Stimulated activated naive CD8-positive, alpha-beta T cell treated with anti-CD3 and anti-CD28 coated beads, Interleukin-15, Interleukin-2, amounts not matched to agents 100 U/mL and 50 U/mL, for 24 hours (primary cell): ENCODE measurements around the gene PRR12.

Experiments
- ATAC-seq: fragments of 150-1000 bp; cut with Tn5 transposase; one replicate; pipeline ENCODE4 v1.10.0; 2021
- DNase-seq: peaks from one replicate; pipeline ENCODE4 v3.0.0; 2021

Gene PRR12, protein sequence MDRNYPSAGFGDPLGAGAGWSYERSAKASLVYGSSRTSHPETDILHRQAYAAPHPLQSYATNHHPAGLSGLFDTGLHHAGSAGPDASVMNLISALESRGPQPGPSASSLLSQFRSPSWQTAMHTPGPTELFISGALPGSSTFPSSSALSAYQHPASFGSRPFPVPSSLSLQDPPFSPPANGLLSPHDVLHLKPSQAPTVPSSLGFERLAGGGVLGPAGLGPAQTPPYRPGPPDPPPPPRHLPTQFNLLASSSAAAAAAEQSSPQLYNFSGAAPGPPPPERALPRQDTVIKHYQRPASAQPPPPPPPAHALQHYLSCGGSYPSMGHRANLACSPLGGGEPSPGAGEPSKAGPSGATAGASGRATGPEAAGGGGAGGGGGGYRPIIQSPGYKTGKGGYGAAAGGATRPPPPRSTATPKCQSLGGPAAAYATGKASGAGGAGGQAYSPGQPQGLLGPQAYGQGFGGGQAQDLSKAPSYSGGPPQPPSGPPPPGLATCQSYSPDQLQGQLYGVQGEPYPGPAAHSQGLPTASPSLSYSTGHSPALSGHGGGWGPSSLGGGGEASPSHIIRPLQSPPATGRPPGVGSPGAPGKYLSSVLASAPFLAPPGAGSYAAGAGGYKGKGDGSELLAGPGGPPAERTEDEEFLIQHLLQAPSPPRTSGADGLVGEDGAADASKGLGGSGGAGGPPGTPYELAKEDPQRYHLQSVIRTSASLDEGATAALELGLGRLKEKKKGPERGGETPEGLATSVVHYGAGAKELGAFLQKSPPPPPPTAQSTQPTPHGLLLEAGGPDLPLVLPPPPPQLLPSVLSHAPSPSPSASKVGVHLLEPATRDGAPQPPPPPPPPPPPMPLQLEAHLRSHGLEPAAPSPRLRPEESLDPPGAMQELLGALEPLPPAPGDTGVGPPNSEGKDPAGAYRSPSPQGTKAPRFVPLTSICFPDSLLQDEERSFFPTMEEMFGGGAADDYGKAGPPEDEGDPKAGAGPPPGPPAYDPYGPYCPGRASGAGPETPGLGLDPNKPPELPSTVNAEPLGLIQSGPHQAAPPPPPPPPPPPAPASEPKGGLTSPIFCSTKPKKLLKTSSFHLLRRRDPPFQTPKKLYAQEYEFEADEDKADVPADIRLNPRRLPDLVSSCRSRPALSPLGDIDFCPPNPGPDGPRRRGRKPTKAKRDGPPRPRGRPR (N-terminal part only)

GRCh38 chr19:49590971-49591730 is at the start of gene PRR12:
PRR12 (plus strand) TSS chr19:49591182; CDS start chr19:49591655, 473 bp downstream.
- peak; percentile 79 for DNase-seq
- peak; percentile 29 for ATAC-seq

GRCh38 chr19:49541914-49542313 is 49.1 kb upstream of the PRR12 start:
- DNase-seq (no peak), ATAC-seq (no peak)

DNA sequence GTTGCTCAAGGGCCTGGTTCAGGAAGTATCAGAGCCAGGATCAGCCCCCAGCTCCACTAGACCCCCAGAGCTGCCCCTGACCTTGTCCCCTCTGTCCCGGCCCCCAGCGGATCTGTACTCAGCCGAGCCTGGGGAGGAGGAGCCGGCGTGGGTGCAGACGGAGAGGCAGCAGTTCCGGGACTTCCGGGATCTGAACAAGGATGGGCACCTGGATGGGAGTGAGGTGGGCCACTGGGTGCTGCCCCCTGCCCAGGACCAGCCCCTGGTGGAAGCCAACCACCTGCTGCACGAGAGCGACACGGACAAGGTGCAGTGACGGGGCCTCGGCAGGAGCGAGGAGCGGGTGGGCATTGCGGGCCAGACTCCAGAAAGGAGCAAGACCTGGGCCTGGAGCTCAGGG is 48.5 kb upstream of the PRR12 start:
- ATAC-seq = no peak

GRCh38 chr19:49543032-49543431 is 48.0 kb upstream of the PRR12 start:
- DNase-seq = no peak
- ATAC-seq = no peak

More for the DNA sequence above, 48.5 kb upstream of the PRR12 start:
- no peak for DNase-seq

DNA sequence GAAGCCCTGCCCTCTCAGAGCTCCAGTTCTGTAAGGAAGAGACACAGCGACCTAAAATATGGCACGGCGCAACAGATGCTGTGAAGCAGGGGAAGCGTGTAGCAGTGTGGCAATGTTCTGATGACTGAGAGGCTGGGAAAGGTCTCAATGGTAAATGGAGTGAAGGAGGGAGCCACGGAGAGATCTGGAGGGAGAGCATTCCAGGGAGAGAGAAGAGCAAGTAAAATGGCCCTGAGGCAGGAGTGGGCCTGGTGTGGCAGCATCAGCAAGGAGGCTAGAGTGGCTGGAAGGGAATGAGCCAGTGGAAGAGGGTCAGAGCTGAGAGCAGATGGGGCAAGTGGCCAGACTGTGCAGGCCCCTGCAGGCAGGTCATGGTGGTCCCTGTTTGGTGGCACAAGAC is 46.8 kb upstream of the PRR12 start:
- no peak for ATAC-seq
- no peak for DNase-seq

GRCh38 chr19:49546825-49547565 is 44.0 kb upstream of the PRR12 start:
- DNase-seq (peak; percentile 67), ATAC-seq (no peak)

- ATAC-seq (no peak), DNase-seq (no peak)
Observed at GRCh38 chr19:49549045-49549444, 41.9 kb upstream of the PRR12 start.

GRCh38 chr19:49551531-49551930 is 39.5 kb upstream of the PRR12 start:
- ATAC-seq = no peak

DNA sequence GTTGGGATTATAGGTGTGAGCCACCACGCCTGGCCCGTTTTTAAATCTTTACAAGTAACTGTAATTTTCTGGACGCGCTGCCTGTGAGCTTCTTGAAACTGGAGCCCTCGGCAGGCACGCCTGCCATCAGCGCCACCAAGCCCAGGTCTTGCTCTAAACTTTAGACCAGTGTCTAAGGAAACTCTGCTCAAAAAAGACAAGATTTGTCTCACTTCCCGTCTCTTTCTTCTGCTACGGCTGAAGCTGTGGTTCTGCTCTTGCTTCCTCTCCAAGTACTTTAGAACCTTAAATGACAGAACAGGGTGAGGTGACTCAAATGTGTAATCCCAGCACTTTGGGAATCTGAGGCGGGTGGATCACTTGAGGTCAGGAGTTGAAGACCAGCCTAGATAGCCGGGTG is 38.2 kb upstream of the PRR12 start:
- DNase-seq (no peak), ATAC-seq (no peak)

More at GRCh38 chr19:49551531-49551930, 39.5 kb upstream of the PRR12 start:
- DNase-seq = no peak

- DNase-seq = peak; percentile 70
- peak; percentile 87 for ATAC-seq
Observed at GRCh38 chr19:49553451-49554271, 37.3 kb upstream of the PRR12 start.

GRCh38 chr19:49554701-49555181 is 36.2 kb upstream of the PRR12 start:
- peak; percentile 22 for ATAC-seq

GRCh38 chr19:49555600-49556411 is 35.2 kb upstream of the PRR12 start:
- ATAC-seq (no peak), DNase-seq (peak; percentile 87)

More at GRCh38 chr19:49554701-49555181, 36.2 kb upstream of the PRR12 start:
- peak; percentile 65 for DNase-seq

DNA sequence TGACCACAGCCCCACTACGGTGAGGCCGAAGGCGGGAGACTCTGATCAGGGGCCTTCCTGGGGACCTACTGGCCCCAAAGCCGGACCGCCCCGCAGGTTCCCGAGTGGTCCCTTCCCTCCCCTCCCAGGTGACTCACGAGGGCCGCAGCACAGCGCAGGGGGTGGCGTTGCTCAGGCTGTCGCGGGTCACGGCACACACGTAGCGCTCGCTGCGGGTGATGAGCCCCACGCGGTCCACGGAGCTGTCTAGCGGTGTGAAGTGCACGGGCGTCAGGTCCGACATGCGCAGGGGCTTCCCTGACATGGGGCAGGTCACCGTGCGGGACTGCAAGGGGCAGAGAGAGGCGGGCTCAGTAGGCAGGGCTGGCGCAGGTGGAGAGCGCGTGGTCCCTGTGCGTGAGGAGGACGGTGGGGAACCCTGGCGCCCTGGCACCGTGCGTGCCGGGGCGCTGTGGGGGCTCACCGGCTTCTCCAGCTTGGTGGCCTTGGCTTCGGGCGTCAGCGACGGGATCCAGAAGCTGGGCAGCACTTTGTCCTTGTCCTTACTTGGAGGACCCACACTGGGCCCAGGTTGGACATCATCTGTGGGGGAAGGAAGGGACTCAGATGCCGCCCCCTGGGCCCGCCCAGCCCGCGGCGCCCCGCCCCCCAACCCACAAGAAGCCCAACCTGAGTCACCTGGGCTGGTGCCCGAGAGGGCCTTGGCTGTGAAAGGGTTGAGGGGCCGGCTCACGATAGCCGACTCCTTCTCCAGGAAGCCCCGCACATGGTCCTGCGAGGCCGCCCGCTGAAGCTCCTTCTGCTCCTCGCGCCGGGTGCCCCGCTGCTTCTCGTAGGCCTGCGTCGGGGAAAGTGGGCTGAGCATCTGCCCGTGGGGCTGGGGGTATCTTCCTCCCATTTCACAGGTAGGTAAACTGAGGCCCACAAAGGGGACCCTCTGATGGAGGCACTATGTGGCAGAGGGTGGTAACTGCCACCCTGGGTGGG is 34.3 kb upstream of the PRR12 start:
- peak; percentile 62 for DNase-seq
- ATAC-seq = peak; percentile 7

DNA sequence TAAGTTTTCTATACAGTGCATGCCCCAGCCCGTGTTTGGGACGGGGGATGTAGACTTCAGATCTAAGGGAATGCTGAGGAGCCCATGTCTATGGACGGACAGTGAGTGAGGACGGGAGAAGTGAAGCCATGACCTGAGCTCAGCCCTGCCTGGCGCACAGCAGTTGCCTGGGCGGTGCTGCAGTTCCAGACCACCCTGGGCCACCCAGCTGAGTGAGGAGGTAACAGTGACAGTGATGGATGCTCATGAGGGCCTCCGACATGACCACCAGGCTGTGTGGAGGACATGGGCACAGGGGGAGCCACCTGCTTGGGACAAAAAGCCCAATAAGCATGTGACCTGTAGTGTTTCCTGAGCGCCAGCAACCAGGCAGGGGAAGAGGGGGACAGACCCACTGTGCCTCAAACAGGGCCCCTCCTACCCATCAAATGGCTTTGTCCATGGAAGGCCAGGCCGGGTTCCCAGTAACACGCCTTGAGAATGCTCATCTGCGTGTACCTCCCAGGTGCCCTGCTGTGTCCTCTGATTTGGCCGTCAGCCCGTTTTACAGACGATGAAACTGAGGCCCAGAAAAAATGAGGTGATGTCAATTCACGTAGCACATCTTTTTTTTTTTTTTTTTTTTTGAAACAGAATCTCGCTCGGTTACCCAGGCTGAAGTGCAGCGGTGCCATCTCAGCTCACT is 33.2 kb upstream of the PRR12 start:
- no peak for ATAC-seq
- no peak for DNase-seq

- ATAC-seq = peak; percentile 11
- peak; percentile 41 for DNase-seq
Observed at GRCh38 chr19:49558591-49558990, 32.4 kb upstream of the PRR12 start.

- ATAC-seq (no peak), DNase-seq (no peak)
Observed at GRCh38 chr19:49559443-49559842, 31.5 kb upstream of the PRR12 start.

DNA sequence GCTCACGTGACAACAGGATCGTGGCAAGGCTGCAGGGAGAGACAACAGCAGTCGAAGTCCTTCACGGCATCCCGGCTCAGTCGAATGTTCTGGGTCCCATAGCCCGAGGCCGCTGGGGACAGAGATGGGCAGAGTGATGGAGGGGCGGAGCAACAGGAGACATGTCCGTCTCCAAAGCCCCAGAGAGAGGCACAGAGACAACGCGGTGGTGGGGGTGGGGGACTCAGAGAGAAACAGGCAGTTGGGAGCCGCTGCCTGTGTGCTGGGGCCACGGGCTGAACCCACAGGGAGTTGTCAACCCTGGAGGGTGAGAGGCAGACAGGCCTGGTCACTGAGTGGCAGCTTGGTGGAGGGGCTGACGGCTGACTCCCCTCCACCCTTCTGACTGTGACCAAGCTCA is 31.1 kb upstream of the PRR12 start:
- ATAC-seq = no peak
- DNase-seq = peak; percentile 48
